Fibroblast of lung (primary cell): ENCODE measurements around the gene HOXA13. TPM values are rescaled to one million over a fixed set of nuclear protein-coding genes. Genes with fewer than 3 reads are reported as not detected.

Source experiments
- DNase-seq, 2 donors: peaks; one replicate each; pipeline versions ENCODE4 v3.0.0 to v3.0.0-alpha.2; 2010; ENCODE audit warnings: low read depth in 2 of 2
- H2AFZ ChIP-seq: 2 replicates; pipeline ENCODE4 v1.5.1; 2012; ENCODE audit warnings: low read length, control low read depth, inconsistent platforms
- H3K27ac ChIP-seq: 2 replicates; pipeline ENCODE4 v1.5.1; 2011; ENCODE audit warnings: low read length, control low read depth; ENCODE audit not compliant: insufficient read depth
- H3K27me3 ChIP-seq: 2 replicates; pipeline ENCODE4 v1.5.1; 2011; ENCODE audit warnings: mild to moderate bottlenecking, low read length; ENCODE audit not compliant: control insufficient read depth, insufficient read depth
- H3K36me3 ChIP-seq: 2 replicates; pipeline ENCODE4 v1.5.1; 2011; ENCODE audit warnings: low read length; ENCODE audit not compliant: control insufficient read depth, insufficient read depth
- H3K4me1 ChIP-seq: 2 replicates; pipeline ENCODE4 v1.5.1; 2011; ENCODE audit warnings: low read length; ENCODE audit not compliant: control insufficient read depth, insufficient read depth; ENCODE audit errors: extremely low read depth
- H3K4me2 ChIP-seq: 2 replicates; pipeline ENCODE4 v1.5.1; 2011; ENCODE audit warnings: low read length, control low read depth; ENCODE audit not compliant: insufficient read depth; ENCODE audit errors: extremely low read depth
- H3K4me3 ChIP-seq, 4 experiments: fragments of 200-600 bp in 1 of 4; sonication (generic) in 1 of 4; replicated peaks in 1 of 4; 2 replicates each; pipeline ENCODE4 v1.5.1; 2011 to 2016; ENCODE audit warnings: low read length in 4 of 4, low read depth in 3 of 4, mild to moderate bottlenecking in 3 of 4, control low read depth in 2 of 4, inconsistent platforms in 1 of 4, mixed read lengths in 1 of 4; ENCODE audit not compliant: insufficient read depth in 1 of 4; ENCODE audit errors: control extremely low read depth in 1 of 4
- H3K79me2 ChIP-seq: 2 replicates; pipeline ENCODE4 v1.5.1; 2012; ENCODE audit warnings: mild to moderate bottlenecking, low read length, inconsistent platforms; ENCODE audit not compliant: control insufficient read depth, insufficient read depth
- H3K9ac ChIP-seq: 2 replicates; pipeline ENCODE4 v1.5.1; 2011; ENCODE audit warnings: mild to moderate bottlenecking, low read length, control low read depth; ENCODE audit not compliant: insufficient read depth
- H3K9me3 ChIP-seq: 2 replicates; pipeline ENCODE4 v1.5.1; 2012; ENCODE audit warnings: low read depth, low read length; ENCODE audit not compliant: control insufficient read depth, insufficient read depth
- H4K20me1 ChIP-seq: 2 replicates; pipeline ENCODE4 v1.5.1; 2011; ENCODE audit warnings: low read length; ENCODE audit not compliant: control insufficient read depth, insufficient read depth; ENCODE audit errors: extremely low read depth
- CTCF ChIP-seq, 2 donors: IDR thresholded peaks in 1 of 2; conservative IDR thresholded peaks in 1 of 2; 1 replicate in 1 of 2; 2 replicates in 1 of 2; pipeline ENCODE4 v1.5.1; 2011 to 2012; ENCODE audit warnings: low read length in 2 of 2, control low read depth in 1 of 2, inconsistent platforms in 1 of 2, low read depth in 1 of 2, mild to moderate bottlenecking in 1 of 2
- EZH2 ChIP-seq: IDR thresholded peaks from 2 replicates; pipeline ENCODE4 v1.5.1; 2012; ENCODE audit warnings: low read length, control low read depth, mild to moderate bottlenecking; ENCODE audit errors: missing control alignments
- polyA plus RNA-seq, 2 donors: library from polyadenylated mRNA; depleted of rRNA in 1 of 2; stranded (reverse) in 1 of 2; unstranded in 1 of 2; fragments of >200 nt; gene quantifications; 2 replicates each; pipeline ENCODE4 v1.2.1, GENCODE V29; 2011 to 2012; ENCODE audit warnings: missing spikeins in 1 of 2
- total RNA-seq: library from RNA; depleted of rRNA; stranded (reverse); fragments of >200 nt; gene quantifications from 2 replicates; pipeline ENCODE4 v1.2.1, GENCODE V29; 2014

HOXA13 gene
- total and polyA plus RNA-seq, 2 donors (not counting 1 experiment from before 2014, with no cell fraction given) = not detected

GRCh38 chr7:27171325-27171636 lies 28.6 kb downstream of the HOXA13 start:
- no peaks in the 10 kb centered on the region for H3K36me3 ChIP-seq
- no peaks in the 10 kb centered on the region for H4K20me1 ChIP-seq
- H3K27ac ChIP-seq = no peak overlapping the region
- no peak overlapping the region for H3K4me3 ChIP-seq
- no peaks in the 10 kb centered on the region for H3K4me1 ChIP-seq
- TF ChIP-seq CTCF (conservative IDR thresholded peaks at IDR 0.05 in 1 of 2, IDR thresholded peaks at IDR 0.05 in 1 of 2; ENCODE audit: low read depth in 1 of 2, low read length in 2 of 2) (no peak), EZH2 (no peak)
- no peaks in the 10 kb centered on the region for H3K9me3 ChIP-seq
- no peaks in the 10 kb centered on the region for H3K79me2 ChIP-seq
- no peak overlapping the region for H3K9ac ChIP-seq
- H3K27me3 ChIP-seq = peaks cover 88% of the 10 kb centered on the region
- no peak for DNase-seq
- no peak overlapping the region for H2AFZ ChIP-seq
- no peak overlapping the region for H3K4me2 ChIP-seq

- no peak overlapping the region for H3K4me2 ChIP-seq
- H3K9ac ChIP-seq = no peak overlapping the region
- H2AFZ ChIP-seq = no peak overlapping the region
- no peak for DNase-seq
- no peaks in the 10 kb centered on the region for H3K79me2 ChIP-seq
- no peak for TF ChIP-seq CTCF (conservative IDR thresholded peaks at IDR 0.05 in 1 of 2, IDR thresholded peaks at IDR 0.05 in 1 of 2; ENCODE audit: low read depth in 1 of 2, low read length in 2 of 2)
- TF ChIP-seq EZH2 = no peak
- H3K36me3 ChIP-seq = no peaks in the 10 kb centered on the region
- H3K27ac ChIP-seq = no peak overlapping the region
- no peaks in the 10 kb centered on the region for H3K4me1 ChIP-seq
- H3K27me3 ChIP-seq = peaks cover 88% of the 10 kb centered on the region
- H3K4me3 ChIP-seq = no peak overlapping the region
- H4K20me1 ChIP-seq = no peaks in the 10 kb centered on the region
- H3K9me3 ChIP-seq = no peaks in the 10 kb centered on the region
These were observed 29.2 kb downstream of the HOXA13 start for GRCh38 chr7:27170426-27171324.

- H3K9me3 ChIP-seq = no peaks in the 10 kb centered on the region
- H3K27me3 ChIP-seq = peaks cover 89% of the 10 kb centered on the region
- no peak overlapping the region for H2AFZ ChIP-seq
- H4K20me1 ChIP-seq = no peaks in the 10 kb centered on the region
- no peak overlapping the region for H3K9ac ChIP-seq
- H3K27ac ChIP-seq = no peak overlapping the region
- TF ChIP-seq CTCF (conservative IDR thresholded peaks at IDR 0.05 in 1 of 2, IDR thresholded peaks at IDR 0.05 in 1 of 2; ENCODE audit: low read depth in 1 of 2, low read length in 2 of 2) (no peak), EZH2 (peak; percentile 81)
- no peak overlapping the region for H3K4me3 ChIP-seq
- no peaks in the 10 kb centered on the region for H3K79me2 ChIP-seq
- no peak for DNase-seq
- no peaks in the 10 kb centered on the region for H3K4me1 ChIP-seq
- H3K4me2 ChIP-seq = no peak overlapping the region
- H3K36me3 ChIP-seq = no peaks in the 10 kb centered on the region
These were observed 30.0 kb downstream of the HOXA13 start for GRCh38 chr7:27169658-27170425.
